Measurements from ENCODE around the gene TSC22D2. TPM values are rescaled to one million over a fixed set of nuclear protein-coding genes. Genes with fewer than 3 reads are reported as not detected.
"Not testable (repeated sequence)": the region's sequence is repeated elsewhere in the genome, so short reads cannot be mapped to it uniquely, and the experiment has no call there.

Gene TSC22D2
- total RNA-seq, 1 donor: 44.6 TPM

GRCh38 chr3:150495563-150496168 is 87.6 kb downstream of the TSC22D2 start:
- no peak overlapping the region for H3K4me3 ChIP-seq (ENCODE audit: low read length)
- H3K9me3 ChIP-seq (ENCODE audit: low read depth, low read length): no peaks in the 10 kb centered on the region
- H3K4me1 ChIP-seq (ENCODE audit: insufficient read depth, low read length): peaks cover 5% of the 10 kb centered on the region
- H3K27me3 ChIP-seq (ENCODE audit: insufficient read depth, low read length): no peaks in the 10 kb centered on the region

- Histone ChIP-seq H3K4me1 (ENCODE audit: insufficient read depth, low read length) (peaks cover 5% of the 10 kb centered on the region), H3K27me3 (ENCODE audit: insufficient read depth, low read length) (no peaks in the 10 kb centered on the region), H3K4me3 (ENCODE audit: low read length) (no peak overlapping the region), H3K9me3 (ENCODE audit: low read depth, low read length) (no peaks in the 10 kb centered on the region)
Measured at GRCh38 chr3:150497956-150498355, 89.9 kb downstream of the TSC22D2 start.

GRCh38 chr3:150500960-150501359 is 92.9 kb downstream of the TSC22D2 start:
- not testable (repeated sequence) for H3K27me3 ChIP-seq (ENCODE audit: insufficient read depth, low read length); H3K4me1 ChIP-seq (ENCODE audit: insufficient read depth, low read length); H3K9me3 ChIP-seq (ENCODE audit: low read depth, low read length); H3K4me3 ChIP-seq (ENCODE audit: low read length)

- Histone ChIP-seq H3K4me1 (ENCODE audit: insufficient read depth, low read length) (no peaks in the 10 kb centered on the region), H3K27me3 (ENCODE audit: insufficient read depth, low read length) (no peaks in the 10 kb centered on the region), H3K4me3 (ENCODE audit: low read length) (no peak overlapping the region), H3K9me3 (ENCODE audit: low read depth, low read length) (no peaks in the 10 kb centered on the region)
Measured at GRCh38 chr3:150503402-150504099, 95.5 kb downstream of the TSC22D2 start.

GRCh38 chr3:150504483-150504882 is 96.4 kb downstream of the TSC22D2 start:
- Histone ChIP-seq H3K27me3 (ENCODE audit: insufficient read depth, low read length) (no peaks in the 10 kb centered on the region), H3K4me1 (ENCODE audit: insufficient read depth, low read length) (no peaks in the 10 kb centered on the region), H3K9me3 (ENCODE audit: low read depth, low read length) (no peaks in the 10 kb centered on the region), H3K4me3 (ENCODE audit: low read length) (no peak overlapping the region)

GRCh38 chr3:150508401-150508800 is 100.3 kb downstream of the TSC22D2 start:
- H3K4me3 ChIP-seq (ENCODE audit: low read length): no peak overlapping the region
- no peaks in the 10 kb centered on the region for H3K4me1 ChIP-seq (ENCODE audit: insufficient read depth, low read length)
- H3K9me3 ChIP-seq (ENCODE audit: low read depth, low read length): no peaks in the 10 kb centered on the region
- no peaks in the 10 kb centered on the region for H3K27me3 ChIP-seq (ENCODE audit: insufficient read depth, low read length)

GRCh38 chr3:150509780-150510179 is 101.7 kb downstream of the TSC22D2 start:
- Histone ChIP-seq H3K4me3 (ENCODE audit: low read length) (no peak overlapping the region), H3K9me3 (ENCODE audit: low read depth, low read length) (no peaks in the 10 kb centered on the region), H3K27me3 (ENCODE audit: insufficient read depth, low read length) (no peaks in the 10 kb centered on the region), H3K4me1 (ENCODE audit: insufficient read depth, low read length) (no peaks in the 10 kb centered on the region)

- Histone ChIP-seq H3K4me1 (ENCODE audit: insufficient read depth, low read length) (no peaks in the 10 kb centered on the region), H3K4me3 (ENCODE audit: low read length) (no peak overlapping the region), H3K9me3 (ENCODE audit: low read depth, low read length) (no peaks in the 10 kb centered on the region), H3K27me3 (ENCODE audit: insufficient read depth, low read length) (no peaks in the 10 kb centered on the region)
Measured at GRCh38 chr3:150511122-150511821, 103.2 kb downstream of the TSC22D2 start.

- Histone ChIP-seq H3K4me1 (ENCODE audit: insufficient read depth, low read length) (no peaks in the 10 kb centered on the region), H3K27me3 (ENCODE audit: insufficient read depth, low read length) (no peaks in the 10 kb centered on the region), H3K4me3 (ENCODE audit: low read length) (no peak overlapping the region), H3K9me3 (ENCODE audit: low read depth, low read length) (no peaks in the 10 kb centered on the region)
Measured at GRCh38 chr3:150515210-150515609, 107.1 kb downstream of the TSC22D2 start.

Other genes starting within 250 kb of the TSC22D2 start
- 261 TPM for gene SERP1, start 138.2 kb downstream of the TSC22D2 start, total RNA-seq
- 246 TPM for gene EIF2A, start 138.5 kb downstream of the TSC22D2 start, total RNA-seq
- 268 TPM for gene SELENOT, start 195.0 kb downstream of the TSC22D2 start, total RNA-seq